GM19240 (cell line): ENCODE data around the gene LRRC30.
"Not testable (repeated sequence)": the region's sequence is repeated elsewhere in the genome, so short reads cannot be mapped to it uniquely, and the experiment has no call there.

Experiments used
- DNase-seq: peaks from one replicate; pipeline ENCODE4 v3.0.0; 2011; ENCODE audit warnings: low spot score; ENCODE audit not compliant: insufficient read length

The LRRC30 gene

GRCh38 chr18:7230626-7231349 lies at the start of gene LRRC30:
Gene LRRC30, plus strand, starts transcription at chr18:7231089. Its CDS starts 50 bp downstream, at chr18:7231139.
- no peak for DNase-seq

- no peak for DNase-seq
These were observed 45.2 kb upstream of the LRRC30 start for GRCh38 chr18:7185701-7186100.

GRCh38 chr18:7190547-7191156 lies 40.2 kb upstream of the LRRC30 start:
- DNase-seq = no peak

GRCh38 chr18:7191736-7192135 lies 39.2 kb upstream of the LRRC30 start:
- DNase-seq = no peak

GRCh38 chr18:7195266-7195665 lies 35.6 kb upstream of the LRRC30 start:
- no peak for DNase-seq

GRCh38 chr18:7196421-7196820 lies 34.5 kb upstream of the LRRC30 start:
- no peak for DNase-seq

- no peak for DNase-seq
These were observed 33.0 kb upstream of the LRRC30 start for GRCh38 chr18:7197854-7198253.

GRCh38 chr18:7198326-7198725 lies 32.6 kb upstream of the LRRC30 start:
- DNase-seq = no peak

GRCh38 chr18:7201096-7201495 lies 29.8 kb upstream of the LRRC30 start:
- no peak for DNase-seq

GRCh38 chr18:7202169-7202568 lies 28.7 kb upstream of the LRRC30 start:
- no peak for DNase-seq

GRCh38 chr18:7203601-7204000 lies 27.3 kb upstream of the LRRC30 start:
- not testable (repeated sequence) for DNase-seq

GRCh38 chr18:7205346-7205745 lies 25.5 kb upstream of the LRRC30 start:
- no peak for DNase-seq

GRCh38 chr18:7206217-7206616 lies 24.7 kb upstream of the LRRC30 start:
- DNase-seq = no peak

- DNase-seq = no peak
These were observed 23.4 kb upstream of the LRRC30 start for GRCh38 chr18:7207366-7207915.

GRCh38 chr18:7221424-7222155 lies 9.3 kb upstream of the LRRC30 start:
- no peak for DNase-seq

- no peak for DNase-seq
These were observed 6.7 kb upstream of the LRRC30 start for GRCh38 chr18:7224198-7224597.

- no peak for DNase-seq
These were observed 1.3 kb downstream of the LRRC30 start for GRCh38 chr18:7232218-7232617.

GRCh38 chr18:7233134-7233810 lies 2.4 kb downstream of the LRRC30 start:
- DNase-seq = no peak

GRCh38 chr18:7234091-7234490 lies 3.2 kb downstream of the LRRC30 start:
- no peak for DNase-seq

GRCh38 chr18:7234956-7235355 lies 4.1 kb downstream of the LRRC30 start:
- no peak for DNase-seq

GRCh38 chr18:7236072-7236471 lies 5.2 kb downstream of the LRRC30 start:
- no peak for DNase-seq

GRCh38 chr18:7236933-7237332 lies 6.0 kb downstream of the LRRC30 start:
- DNase-seq = no peak
